Measurements from ENCODE around the gene ZNF300.
A peak's percentile ranks its signal among the peaks of the same experiment; 100 is the strongest.
"Not testable (repeated sequence)": the region's sequence is repeated elsewhere in the genome, so short reads cannot be mapped to it uniquely, and the experiment has no call there.

ZNF300 gene

DNA sequence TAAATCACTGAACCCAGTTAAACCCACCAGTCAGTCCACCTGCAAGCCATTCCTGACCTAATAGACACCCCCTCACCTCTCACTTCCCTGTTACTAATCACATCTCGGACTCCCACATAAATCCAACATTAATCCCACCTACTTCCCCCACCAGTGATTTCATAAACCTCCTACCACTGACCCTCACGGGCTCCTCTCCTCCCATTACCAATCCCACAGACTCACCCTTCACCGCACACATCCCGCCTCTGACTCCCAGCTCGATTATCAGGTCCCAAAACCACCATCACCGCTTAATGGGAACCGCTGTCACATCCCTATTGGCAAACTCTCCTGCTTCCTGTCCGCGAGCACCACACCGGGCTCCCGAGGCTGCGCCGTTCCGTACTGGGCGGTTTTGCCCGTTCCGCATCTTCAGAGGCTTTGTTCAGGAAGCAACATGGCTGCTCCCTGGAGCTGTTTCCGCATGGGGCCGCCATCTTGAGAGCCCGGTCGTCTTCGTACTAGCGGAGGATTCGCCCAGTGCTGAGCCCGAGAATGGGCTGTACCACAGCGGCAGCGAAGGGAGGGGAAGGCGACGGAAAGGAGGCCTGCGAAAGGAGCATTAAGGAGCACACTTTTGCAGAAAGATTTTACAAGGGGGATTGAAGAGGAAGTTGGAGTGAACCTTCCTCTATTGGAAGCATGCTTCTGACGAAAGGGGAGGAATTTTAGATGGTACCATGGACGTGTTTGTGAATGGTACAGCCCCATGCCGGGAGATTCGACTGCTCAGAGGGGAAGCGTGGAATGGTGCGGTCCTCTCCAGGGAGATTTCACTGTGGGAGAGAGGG is at the start of gene ZNF300:
Gene ZNF300, minus strand, starts transcription at position 502 of the 833 bp plus-strand sequence. CDS start 1,825 bp downstream, outside the sequence.
- peak; percentile 85 for DNase-seq

- no peak for DNase-seq
Measured at GRCh38 chr5:150948539-150948938, 43.8 kb upstream of the ZNF300 start.

DNA sequence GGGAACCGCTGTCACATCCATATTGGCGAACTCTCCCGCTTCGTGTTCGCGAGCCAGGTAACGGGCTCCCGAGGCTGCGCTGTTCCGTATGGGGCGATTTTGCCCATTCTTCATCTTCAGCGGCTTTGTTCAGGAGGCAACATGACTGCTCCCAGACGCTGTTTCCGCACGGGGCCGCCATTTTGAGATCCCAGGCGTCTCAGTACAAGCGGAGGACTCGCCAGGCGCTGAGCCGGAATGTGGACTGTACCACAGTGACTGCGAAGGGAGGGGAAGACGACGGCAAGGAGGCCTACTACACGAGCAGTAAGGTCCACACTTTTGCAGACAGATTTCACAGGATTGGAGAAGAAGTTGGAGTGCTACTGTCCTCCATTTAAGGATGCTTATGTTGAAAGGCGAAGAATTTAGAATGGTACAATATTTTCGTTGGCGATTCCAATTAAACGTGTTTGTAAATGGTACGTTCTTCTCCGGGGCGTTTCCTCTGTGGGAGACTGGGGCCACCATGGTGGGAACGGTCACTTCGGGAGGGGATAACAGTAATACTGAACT is 41.6 kb upstream of the ZNF300 start:
- DNase-seq: no peak

- no peak for DNase-seq
Measured at GRCh38 chr5:150945947-150946346, 41.2 kb upstream of the ZNF300 start.

- no peak for DNase-seq
Measured at GRCh38 chr5:150945486-150945885, 40.7 kb upstream of the ZNF300 start.

- DNase-seq: no peak
Measured at GRCh38 chr5:150931368-150931965, 26.7 kb upstream of the ZNF300 start.

DNA sequence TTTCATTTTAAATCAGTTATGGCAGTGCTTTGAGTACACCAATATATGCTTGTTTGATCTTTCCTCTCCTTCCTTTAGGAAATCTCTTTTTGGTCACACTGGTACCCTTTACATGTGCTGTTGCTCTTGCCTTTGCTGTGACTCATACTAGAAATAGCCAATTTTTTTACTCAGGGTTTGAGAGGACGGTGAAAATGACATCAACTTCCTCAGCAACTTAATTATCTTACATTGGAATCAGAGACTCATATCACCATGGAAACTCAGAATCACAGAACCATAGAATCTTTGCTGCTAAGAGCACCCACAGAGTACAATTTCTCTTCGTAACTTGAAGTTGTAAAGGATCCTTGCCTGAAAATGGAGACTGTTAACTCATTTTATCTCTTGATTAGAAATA is 13.8 kb upstream of the ZNF300 start:
- DNase-seq: no peak

DNA sequence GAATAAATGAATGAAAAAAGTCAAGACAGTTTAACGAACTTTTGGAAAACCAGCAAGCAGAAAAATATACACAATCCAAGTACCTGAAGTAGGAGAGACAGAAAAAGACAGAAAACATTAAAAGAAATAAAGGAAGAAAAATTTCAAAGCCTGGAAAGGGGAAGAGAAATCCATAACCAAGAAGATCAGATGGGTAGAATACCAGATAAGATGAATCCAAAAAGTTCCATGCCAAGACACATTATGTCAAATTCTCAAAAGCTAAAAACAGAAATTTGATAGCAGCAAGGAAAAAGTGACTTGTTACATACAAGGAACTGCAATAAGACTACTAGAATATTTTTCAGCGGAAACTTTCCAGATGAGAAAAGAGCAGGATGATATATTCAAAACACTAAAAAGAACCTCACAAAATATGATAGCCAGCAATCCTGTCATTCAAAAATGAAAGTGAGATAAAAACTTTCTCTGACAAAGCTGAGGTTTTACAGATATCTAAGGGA is 7.6 kb upstream of the ZNF300 start:
- no peak for DNase-seq

- DNase-seq: no peak
Measured at GRCh38 chr5:150905312-150905683, 518 bp upstream of the ZNF300 start.

- DNase-seq: no peak
Measured at GRCh38 chr5:150901446-150901845, 3.3 kb downstream of the ZNF300 start.

- no peak for DNase-seq
Measured at GRCh38 chr5:150895431-150896428, 9.1 kb downstream of the ZNF300 start.

GRCh38 chr5:150879358-150879757 is 25.4 kb downstream of the ZNF300 start:
- DNase-seq: no peak

- no peak for DNase-seq
Measured at GRCh38 chr5:150862070-150862469, 42.7 kb downstream of the ZNF300 start.

DNA sequence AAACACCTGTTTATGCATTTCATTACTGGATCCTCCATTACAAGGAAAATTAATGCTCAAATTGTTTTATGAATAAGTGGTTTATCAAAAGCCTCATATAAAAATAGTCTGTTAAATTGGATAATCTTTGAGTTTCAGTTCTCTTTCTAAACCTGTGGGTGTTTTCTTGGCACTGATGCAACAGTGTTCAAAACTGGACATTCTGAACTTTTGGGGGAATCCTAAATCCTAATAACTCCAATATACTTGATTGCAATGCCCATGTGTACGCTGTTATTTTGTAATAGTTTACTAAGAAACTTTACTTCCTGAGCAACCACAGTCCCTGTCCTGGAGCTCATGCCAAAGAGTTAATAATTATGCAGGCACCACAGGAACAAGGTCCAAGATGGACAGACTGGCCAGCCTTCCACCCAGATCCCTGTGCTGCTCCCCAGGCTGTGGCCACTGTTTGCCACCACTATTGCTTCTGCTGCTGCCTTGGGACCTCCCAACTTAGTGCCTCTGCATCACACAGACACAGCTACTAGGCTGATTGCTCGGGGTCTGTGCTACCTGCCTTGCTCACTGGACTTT is 44.4 kb downstream of the ZNF300 start:
- no peak for DNase-seq

- not testable (repeated sequence) for DNase-seq
Measured at GRCh38 chr5:150856700-150857099, 48.1 kb downstream of the ZNF300 start.

DNA sequence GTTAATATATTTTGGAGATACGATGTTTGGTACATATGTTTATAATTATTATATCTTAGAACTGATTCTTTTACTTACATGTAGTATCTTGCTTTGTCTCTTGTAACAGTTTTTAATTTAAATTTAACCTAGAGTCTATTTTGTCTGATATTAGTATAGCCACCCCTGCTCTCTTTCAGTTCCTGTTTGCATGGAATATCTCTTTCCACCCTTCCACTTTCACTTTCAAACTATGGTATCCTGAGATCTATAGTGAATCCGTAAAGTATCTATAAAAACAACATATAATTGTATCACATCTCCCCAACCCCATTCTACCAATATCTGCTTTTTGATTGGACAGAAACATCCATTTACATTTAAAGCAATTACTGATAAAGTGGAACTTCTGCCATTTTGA is 51.2 kb downstream of the ZNF300 start:
- no peak for DNase-seq

- DNase-seq: no peak
Measured at GRCh38 chr5:150851039-150851438, 53.7 kb downstream of the ZNF300 start.

GRCh38 chr5:150848271-150848670 is 56.5 kb downstream of the ZNF300 start:
- DNase-seq: no peak

GRCh38 chr5:150847334-150847695 is 57.5 kb downstream of the ZNF300 start:
- DNase-seq: no peak

GRCh38 chr5:150846654-150847333 is 58.0 kb downstream of the ZNF300 start:
- DNase-seq: peak; percentile 78

DNA sequence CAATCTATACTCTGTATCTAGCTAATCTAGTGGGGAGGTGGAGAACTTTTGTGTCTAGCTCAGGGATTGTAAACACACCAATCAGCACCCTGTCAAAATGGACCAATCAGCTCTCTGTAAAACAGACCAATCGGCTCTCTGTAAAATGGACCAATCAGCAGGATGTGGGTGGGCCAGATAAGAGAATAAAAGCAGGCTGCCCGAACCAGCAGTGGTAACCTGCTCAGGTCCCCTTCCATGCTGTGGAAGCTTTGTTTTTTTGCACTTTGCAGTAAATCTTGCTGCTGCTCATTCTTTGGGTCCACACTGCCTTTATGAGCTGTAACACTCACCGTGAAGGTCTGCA is 58.5 kb downstream of the ZNF300 start, which contains the start of gene IRGM:
Gene IRGM, plus strand, starts transcription at position 214 of the 346 bp plus-strand sequence. CDS start 1,603 bp downstream, outside the sequence.
- DNase-seq: not testable (repeated sequence)

Measured in NCI-H1694 (cell line).